ENCODE measurements around the gene VPS37D.
"Not testable (repeated sequence)": the region's sequence is repeated elsewhere in the genome, so short reads cannot be mapped to it uniquely, and the experiment has no call there.

The VPS37D gene

GRCh38 chr7:73646785-73647724 is 20.6 kb upstream of the VPS37D start:
- DNase-seq (ENCODE audit: low spot score): no peak

DNA sequence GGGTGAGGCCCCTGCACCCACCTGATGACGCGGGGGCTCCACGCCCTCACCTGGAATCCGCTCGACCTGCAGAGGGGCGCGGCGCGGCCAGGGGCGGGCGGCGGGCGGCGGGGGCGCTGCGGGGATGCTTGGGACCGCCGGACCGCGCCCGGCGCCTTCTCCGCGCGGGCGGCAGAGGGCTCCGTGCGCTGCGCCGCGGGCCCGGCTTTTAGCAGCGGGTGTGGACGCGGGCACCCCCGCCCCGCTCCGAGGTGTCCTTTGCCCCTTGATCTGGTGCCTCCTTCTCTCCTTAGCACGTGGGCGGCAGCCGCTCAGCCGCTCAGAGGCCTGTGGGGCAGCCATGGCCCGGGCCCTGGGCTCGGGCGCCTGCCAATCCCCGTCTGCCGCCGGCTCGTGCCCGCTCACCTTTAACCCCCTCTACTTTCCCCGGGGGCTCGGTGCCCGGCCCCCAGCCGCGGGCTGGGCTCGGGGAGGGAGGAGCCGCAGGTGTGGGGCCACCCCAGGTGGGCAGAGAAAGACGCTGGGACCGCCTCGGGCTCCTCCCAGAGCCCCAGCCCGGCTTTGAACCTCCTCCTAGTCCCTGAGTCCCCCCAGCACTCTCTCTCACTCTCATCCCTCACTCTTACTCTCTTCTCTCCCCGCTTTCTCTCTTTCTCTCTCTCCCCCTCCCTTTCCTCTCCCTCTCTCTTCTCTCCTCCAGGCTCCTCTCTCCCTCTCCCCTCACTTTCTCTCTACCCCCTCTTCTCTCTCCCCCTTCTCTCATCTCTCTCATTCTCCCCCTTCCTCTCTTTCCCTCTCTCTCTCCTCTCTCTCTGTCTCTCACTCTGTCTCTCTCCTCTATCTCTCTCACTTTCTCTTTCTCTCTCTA is 19.7 kb upstream of the VPS37D start:
- no peak for DNase-seq (ENCODE audit: low spot score)

DNA sequence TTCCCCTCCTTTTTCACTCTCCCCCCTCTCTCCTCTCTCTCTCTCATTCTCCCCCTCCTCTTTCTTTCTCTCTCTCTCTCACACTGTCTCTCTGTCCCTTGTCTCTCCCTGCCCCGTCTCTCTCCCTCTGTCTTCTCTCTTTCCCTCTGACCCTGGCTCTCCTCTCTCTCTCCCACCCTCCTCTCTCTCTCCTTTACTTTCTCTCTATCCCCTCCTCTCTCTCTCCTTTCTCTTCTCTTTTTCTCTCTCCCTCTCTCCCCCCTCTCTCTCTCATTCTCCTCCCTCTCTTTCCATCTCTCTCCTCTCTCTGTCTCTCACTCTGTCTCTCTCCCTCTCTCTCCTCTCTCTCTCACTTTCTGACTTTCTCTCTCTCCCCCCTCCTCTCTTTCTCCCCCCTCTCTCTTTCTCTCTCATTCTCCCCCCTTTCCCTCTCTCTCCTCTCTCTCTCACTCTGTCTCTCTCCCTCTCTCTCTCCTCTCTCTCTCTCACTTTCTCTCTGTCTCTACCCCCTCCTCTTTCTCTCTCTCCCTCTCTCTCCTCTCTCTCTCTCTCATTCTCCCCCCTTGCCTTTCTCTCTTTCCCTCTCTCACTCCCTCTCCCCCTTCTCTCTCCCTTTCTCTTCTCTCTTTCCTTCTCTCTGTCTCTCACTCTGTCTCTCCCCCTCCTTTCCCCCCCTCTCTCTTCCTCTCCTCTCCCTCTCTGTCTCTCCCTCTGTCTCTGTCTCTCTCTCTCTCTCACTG is 18.9 kb upstream of the VPS37D start:
- no peak for DNase-seq (ENCODE audit: low spot score)

- no peak for DNase-seq (ENCODE audit: low spot score)
Measured at GRCh38 chr7:73649576-73649975, 18.1 kb upstream of the VPS37D start.

DNA sequence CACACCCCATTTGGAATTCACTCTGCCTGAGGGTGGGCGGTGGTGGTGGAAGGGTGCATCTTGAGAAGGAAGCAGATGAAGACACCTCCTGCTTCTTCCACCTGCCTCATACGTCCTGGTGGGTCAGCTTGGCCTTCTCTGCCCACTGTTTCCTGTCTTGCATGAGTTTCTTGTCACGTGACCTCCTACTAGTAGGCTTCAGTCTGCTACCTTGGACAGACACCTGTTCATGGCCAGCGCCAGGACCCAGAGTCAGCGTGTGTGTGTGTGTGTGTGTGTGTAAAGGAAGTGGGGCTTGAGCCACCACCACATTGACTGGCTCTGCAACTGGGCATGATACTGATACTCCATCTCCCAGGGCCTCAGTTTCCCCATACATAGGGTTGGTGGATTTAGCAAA is 17.1 kb upstream of the VPS37D start:
- no peak for DNase-seq (ENCODE audit: low spot score)

DNA sequence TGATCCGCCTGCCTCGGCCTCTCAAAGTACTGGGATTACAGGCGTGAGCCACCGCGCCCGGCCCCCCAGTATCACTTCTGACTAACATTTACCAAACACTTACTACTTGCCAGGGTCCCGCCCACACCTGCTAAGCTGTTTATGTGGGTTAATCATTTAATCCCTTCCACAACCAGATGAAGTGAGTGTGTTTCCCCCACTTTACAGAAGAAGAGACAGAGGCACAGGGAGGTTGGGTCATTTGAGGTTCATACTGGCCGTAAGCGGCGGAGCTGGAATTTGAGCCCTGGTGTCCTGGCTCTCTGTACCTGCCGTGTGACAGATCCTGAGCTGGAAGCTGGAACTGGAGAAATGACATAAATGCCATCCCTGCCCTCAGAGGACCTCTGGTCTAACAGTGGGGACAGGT is 15.1 kb upstream of the VPS37D start:
- DNase-seq (ENCODE audit: low spot score): peak; percentile 40

DNA sequence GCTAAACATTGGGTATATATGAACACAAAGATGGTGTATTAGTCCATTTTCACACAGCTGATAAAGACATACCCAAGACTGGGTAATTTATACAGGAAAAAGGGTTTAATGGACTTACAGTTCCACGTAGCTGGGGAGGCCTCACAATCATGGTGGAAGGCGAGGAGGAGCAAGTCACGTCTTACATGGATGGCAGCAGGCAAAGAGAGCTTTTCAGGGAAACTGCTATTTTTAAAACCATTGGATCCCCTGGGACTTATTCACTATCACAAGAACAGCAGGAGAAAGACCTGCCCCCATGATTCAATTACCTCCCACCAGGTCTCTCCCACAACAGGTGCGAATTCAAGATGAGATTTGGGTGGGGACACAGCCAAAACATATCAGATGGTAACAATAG is 12.3 kb upstream of the VPS37D start:
- not testable (repeated sequence) for DNase-seq (ENCODE audit: low spot score)

- no peak for DNase-seq (ENCODE audit: low spot score)
Measured at GRCh38 chr7:73659983-73660382, 7.6 kb upstream of the VPS37D start.

- not testable (repeated sequence) for DNase-seq (ENCODE audit: low spot score)
Measured at GRCh38 chr7:73660594-73660993, 7.0 kb upstream of the VPS37D start.

GRCh38 chr7:73663033-73663432 is 4.6 kb upstream of the VPS37D start:
- no peak for DNase-seq (ENCODE audit: low spot score)

GRCh38 chr7:73668103-73668885 is 663 bp downstream of the VPS37D start:
- no peak for DNase-seq (ENCODE audit: low spot score)

DNA sequence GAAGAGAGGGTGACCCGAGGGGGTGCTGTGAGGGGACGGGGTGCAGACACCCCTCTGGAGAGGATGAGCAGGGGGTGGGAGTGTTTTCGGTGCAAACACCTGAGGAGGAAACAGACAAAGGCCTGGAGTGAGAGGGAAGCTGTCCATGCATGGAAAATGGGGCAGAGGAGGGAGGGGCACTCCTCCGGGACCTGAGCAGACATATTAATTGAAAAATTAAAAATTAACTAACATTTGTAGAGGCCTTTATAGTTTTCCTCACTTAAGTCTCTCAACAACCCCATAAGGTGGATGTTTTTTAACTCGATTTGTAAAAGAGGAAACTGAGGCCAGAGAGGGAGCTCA is 1.2 kb downstream of the VPS37D start:
- no peak for DNase-seq (ENCODE audit: low spot score)

- no peak for DNase-seq (ENCODE audit: low spot score)
Measured at GRCh38 chr7:73669288-73669701, 1.7 kb downstream of the VPS37D start.

DNA sequence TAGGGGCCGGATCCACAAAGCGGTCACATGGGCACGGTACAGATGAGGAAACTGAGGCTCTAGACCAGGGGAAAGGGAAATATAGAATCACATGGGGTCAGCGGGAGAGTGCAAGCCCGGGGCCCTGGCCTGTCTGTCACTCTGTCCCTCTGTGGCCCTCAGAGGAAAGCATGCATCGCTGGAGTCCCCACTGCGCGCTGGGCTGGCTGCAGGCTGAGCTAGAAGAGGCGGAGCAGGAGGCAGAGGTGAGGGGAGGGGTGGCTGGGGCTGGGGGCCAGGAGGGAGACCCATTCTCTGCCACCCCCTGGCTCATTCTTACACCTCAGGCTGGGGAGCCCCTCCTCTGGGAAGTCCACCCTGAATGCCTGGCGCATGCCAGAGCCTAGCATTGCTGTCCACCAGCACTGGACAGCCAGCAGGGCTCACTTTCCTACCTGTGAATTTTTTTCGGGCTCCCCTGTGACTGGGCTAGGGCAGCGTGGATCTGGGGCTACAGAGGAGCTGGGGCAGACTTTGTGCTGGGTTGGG is 2.3 kb downstream of the VPS37D start:
- DNase-seq (ENCODE audit: low spot score): no peak

GRCh38 chr7:73671322-73671661 is 3.7 kb downstream of the VPS37D start:
- no peak for DNase-seq (ENCODE audit: low spot score)

DNA sequence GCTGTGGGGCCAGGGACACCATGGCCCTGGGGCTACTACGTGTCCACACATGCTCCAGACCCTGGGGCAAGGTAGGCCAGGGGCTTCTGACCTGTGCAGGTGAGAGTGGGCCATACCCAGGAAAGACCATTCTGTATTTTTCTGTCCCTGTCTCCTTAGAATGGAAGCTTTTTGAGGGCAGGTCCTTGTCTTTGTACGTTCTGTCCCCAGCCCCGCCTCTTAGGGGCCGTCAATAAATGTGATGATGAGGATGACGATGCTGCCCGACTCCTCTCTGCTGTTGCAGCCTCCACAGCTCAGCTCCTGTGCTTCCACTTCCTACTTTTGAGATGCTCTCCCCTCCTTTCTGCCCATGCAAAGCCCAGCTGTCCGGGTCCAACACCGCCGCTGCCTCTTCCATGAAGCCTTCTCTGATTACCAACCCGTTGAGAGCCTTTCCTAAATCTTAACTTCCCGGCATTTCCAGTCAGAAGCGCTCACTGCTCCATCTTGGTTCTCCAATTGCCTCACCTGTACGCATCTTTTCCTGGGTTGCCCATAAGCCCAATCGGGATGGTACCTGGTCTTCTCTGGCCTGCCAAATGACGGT is 4.3 kb downstream of the VPS37D start:
- DNase-seq (ENCODE audit: low spot score): no peak

DNA sequence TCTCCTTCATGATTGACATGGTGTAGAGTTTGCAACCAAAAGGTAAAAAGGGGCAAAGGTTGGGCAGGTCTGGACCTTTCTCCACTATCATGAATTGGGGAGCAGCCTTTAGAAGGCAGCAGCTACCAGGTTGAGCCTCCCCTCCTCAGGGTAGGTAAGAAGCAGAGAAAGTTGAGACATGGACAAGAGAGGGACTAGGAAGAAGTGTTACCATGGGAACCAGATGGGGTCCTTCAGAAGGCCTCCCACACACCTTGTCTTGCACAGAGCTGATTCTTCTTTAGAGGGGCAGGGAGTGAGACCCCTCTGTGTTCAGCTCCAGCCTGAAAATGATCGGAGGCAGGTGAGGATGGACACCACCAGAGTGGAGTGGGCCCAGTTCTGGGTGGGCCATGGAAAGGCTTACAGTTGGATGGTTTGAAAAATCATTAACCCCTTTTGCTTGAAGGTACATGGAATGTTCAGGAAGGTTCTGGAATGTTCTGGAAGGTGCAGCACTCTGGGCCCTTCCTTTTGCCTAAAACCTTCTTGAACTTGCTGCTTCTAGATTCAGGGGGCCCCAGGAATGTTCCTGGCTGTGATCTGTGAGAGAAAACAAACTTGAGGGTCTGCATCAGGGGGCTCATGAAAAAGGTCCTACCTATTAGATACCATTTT is 7.0 kb downstream of the VPS37D start:
- no peak for DNase-seq (ENCODE audit: low spot score)

- DNase-seq (ENCODE audit: low spot score): not testable (repeated sequence)
Measured at GRCh38 chr7:73676062-73676461, 8.4 kb downstream of the VPS37D start.

- DNase-seq (ENCODE audit: low spot score): no peak
Measured at GRCh38 chr7:73678862-73679261, 11.2 kb downstream of the VPS37D start.

DNA sequence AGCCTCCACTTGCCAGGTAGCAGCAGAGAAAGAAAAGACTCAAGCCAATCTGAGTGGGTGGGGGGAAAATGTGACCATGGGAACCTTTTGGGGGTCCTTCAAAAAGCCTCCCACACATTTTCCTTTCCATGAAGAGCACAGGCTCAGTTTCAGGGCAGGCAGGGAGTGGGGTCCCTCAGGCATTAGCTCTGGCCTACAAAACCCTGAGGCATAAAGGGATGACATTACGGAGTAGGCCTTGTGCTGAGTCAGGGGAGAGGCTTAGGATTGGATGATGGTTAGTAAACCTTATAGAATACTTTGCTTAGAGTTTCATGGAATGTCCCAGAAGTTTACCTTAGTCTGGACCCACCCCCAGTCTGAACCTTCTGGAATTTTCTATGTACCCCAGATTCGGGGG is 12.1 kb downstream of the VPS37D start:
- no peak for DNase-seq (ENCODE audit: low spot score)
